GM10847 (cell line): ENCODE results near the gene NMNAT1.

Experiments
- POLR2A ChIP-seq: IDR thresholded peaks from 2 replicates; pipeline ENCODE4 v1.6.1; 2011; ENCODE audit not compliant: insufficient read length; ENCODE audit errors: extremely low read depth

NMNAT1 gene

GRCh38 chr1:9985001-9985400 lies 41.7 kb downstream of the NMNAT1 start:
- no peak for TF ChIP-seq POLR2A

- TF ChIP-seq POLR2A, result no peak
These were observed 46.5 kb downstream of the NMNAT1 start for GRCh38 chr1:9989773-9990172.

GRCh38 chr1:9990944-9991343 lies 47.7 kb downstream of the NMNAT1 start:
- no peak for TF ChIP-seq POLR2A

- TF ChIP-seq POLR2A, result no peak
These were observed 49.6 kb downstream of the NMNAT1 start for GRCh38 chr1:9992910-9993309.

GRCh38 chr1:9993561-9994075 lies 50.3 kb downstream of the NMNAT1 start:
- no peak for TF ChIP-seq POLR2A

GRCh38 chr1:9996624-9997582 lies 53.6 kb downstream of the NMNAT1 start, which contains the start of gene RBP7:
Gene RBP7 (plus strand): TSS chr1:9997228. CDS start chr1:9997259, 31 bp downstream.
- TF ChIP-seq POLR2A, result no peak

- TF ChIP-seq POLR2A, result no peak
These were observed 57.9 kb downstream of the NMNAT1 start for GRCh38 chr1:10001016-10001665.

GRCh38 chr1:10007169-10007568 lies 63.9 kb downstream of the NMNAT1 start:
- no peak for TF ChIP-seq POLR2A

GRCh38 chr1:10014016-10014415 lies 70.7 kb downstream of the NMNAT1 start:
- no peak for TF ChIP-seq POLR2A

- no peak for TF ChIP-seq POLR2A
These were observed 76.3 kb downstream of the NMNAT1 start for GRCh38 chr1:10019561-10019960.

- TF ChIP-seq POLR2A, result no peak
These were observed 76.8 kb downstream of the NMNAT1 start for GRCh38 chr1:10020086-10020485.

GRCh38 chr1:10022656-10023055 lies 79.4 kb downstream of the NMNAT1 start:
- TF ChIP-seq POLR2A, result no peak

- no peak for TF ChIP-seq POLR2A
These were observed 82.1 kb downstream of the NMNAT1 start for GRCh38 chr1:10025354-10025753.

GRCh38 chr1:10027027-10027426 lies 83.8 kb downstream of the NMNAT1 start:
- no peak for TF ChIP-seq POLR2A

GRCh38 chr1:10031461-10031860 lies 88.2 kb downstream of the NMNAT1 start:
- TF ChIP-seq POLR2A, result no peak
